Muscle layer of duodenum (tissue), 2 donors: ENCODE data around the gene TAF12.
"Not testable (repeated sequence)": the region's sequence is repeated elsewhere in the genome, so short reads cannot be mapped to it uniquely, and the experiment has no call there.

Source experiments
- H3K27ac ChIP-seq: one replicate; pipeline ENCODE4 v1.7.0; 2013; ENCODE audit warnings: mild to moderate bottlenecking, low read length
- H3K27me3 ChIP-seq: one replicate; pipeline ENCODE4 v1.7.0; 2013; ENCODE audit warnings: low read depth, mild to moderate bottlenecking, control low read depth, low read length
- H3K36me3 ChIP-seq, 2 donors: one replicate each; pipeline ENCODE4 v1.7.0; 2013; ENCODE audit warnings: low read length in 2 of 2, control low read depth in 1 of 2, mild to moderate bottlenecking in 1 of 2; ENCODE audit not compliant: insufficient read depth in 2 of 2, control insufficient read depth in 1 of 2
- H3K4me1 ChIP-seq, 2 donors: one replicate each; pipeline ENCODE4 v1.7.0; 2013; ENCODE audit warnings: low read length in 2 of 2, mild to moderate bottlenecking in 2 of 2, control low read depth in 1 of 2, moderate library complexity in 1 of 2; ENCODE audit not compliant: insufficient read depth in 2 of 2, control insufficient read depth in 1 of 2
- H3K4me3 ChIP-seq, 2 donors: one replicate each; pipeline ENCODE4 v1.7.0; 2013; ENCODE audit warnings: low read length in 2 of 2, low read depth in 1 of 2, mild to moderate bottlenecking in 1 of 2
- H3K9me3 ChIP-seq, 2 donors: one replicate each; pipeline ENCODE4 v1.7.0; 2013; ENCODE audit warnings: low read length in 2 of 2, control low read depth in 1 of 2, mild to moderate bottlenecking in 1 of 2; ENCODE audit not compliant: control insufficient read depth in 1 of 2
- donor health status: healthy.

TAF12 gene

GRCh38 chr1:28642056-28642846 lies 616 bp downstream of the TAF12 start:
- Histone ChIP-seq H3K36me3 (no peaks in the 10 kb centered on the region), H3K4me3 (peak overlapping the region; percentile 74 to 90), H3K27me3 (no peaks in the 10 kb centered on the region), H3K9me3 (no peaks in the 10 kb centered on the region), H3K27ac (peak overlapping the region; percentile 87), H3K4me1 (peaks cover 10 to 26% of the 10 kb centered on the region in 2 donors)

DNA sequence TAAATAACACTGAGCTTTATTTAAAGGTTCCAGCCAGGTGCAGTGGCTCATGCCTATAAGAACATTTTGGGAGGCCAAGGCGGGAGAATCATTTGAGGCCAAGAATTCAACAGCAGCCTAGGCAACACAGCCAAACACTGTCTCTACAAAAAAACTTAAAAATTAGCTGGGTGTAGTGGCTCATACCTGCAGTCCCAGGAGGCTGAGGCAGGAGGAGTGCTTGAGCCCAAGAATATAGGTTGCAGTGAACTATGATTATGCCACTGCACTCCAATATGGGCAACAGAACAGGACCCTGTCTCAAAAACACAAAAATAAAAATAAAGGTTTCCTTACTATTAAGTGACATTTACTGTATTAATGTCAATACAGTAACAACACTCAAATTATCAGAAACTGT lies 2.1 kb downstream of the TAF12 start:
- no peak overlapping the region for H3K4me3 ChIP-seq
- no peaks in the 10 kb centered on the region for H3K36me3 ChIP-seq
- no peaks in the 10 kb centered on the region for H3K9me3 ChIP-seq
- H3K27me3 ChIP-seq = no peaks in the 10 kb centered on the region
- H3K4me1 ChIP-seq = peaks cover 10 to 27% of the 10 kb centered on the region in 2 donors
- no peak overlapping the region for H3K27ac ChIP-seq

GRCh38 chr1:28632560-28632959 lies 10.3 kb downstream of the TAF12 start:
- no peak overlapping the region for H3K27ac ChIP-seq
- H3K4me3 ChIP-seq = no peak overlapping the region
- H3K27me3 ChIP-seq = no peaks in the 10 kb centered on the region
- H3K4me1 ChIP-seq = peaks cover 0 to 2% of the 10 kb centered on the region in 2 donors
- no peaks in the 10 kb centered on the region for H3K9me3 ChIP-seq
- no peaks in the 10 kb centered on the region for H3K36me3 ChIP-seq

GRCh38 chr1:28631713-28632112 lies 11.2 kb downstream of the TAF12 start:
- Histone ChIP-seq H3K9me3 (no peaks in the 10 kb centered on the region), H3K4me1 (peaks cover 0 to 2% of the 10 kb centered on the region in 2 donors), H3K27me3 (no peaks in the 10 kb centered on the region), H3K27ac (no peak overlapping the region), H3K4me3 (no peak overlapping the region), H3K36me3 (no peaks in the 10 kb centered on the region)

GRCh38 chr1:28613175-28613574 lies 29.7 kb downstream of the TAF12 start:
- peaks cover 27 to 41% of the 10 kb centered on the region in 2 donors for H3K36me3 ChIP-seq
- no peaks in the 10 kb centered on the region for H3K9me3 ChIP-seq
- H3K27me3 ChIP-seq = no peaks in the 10 kb centered on the region
- no peak overlapping the region for H3K27ac ChIP-seq
- H3K4me1 ChIP-seq = no peaks in the 10 kb centered on the region
- no peak overlapping the region for H3K4me3 ChIP-seq

DNA sequence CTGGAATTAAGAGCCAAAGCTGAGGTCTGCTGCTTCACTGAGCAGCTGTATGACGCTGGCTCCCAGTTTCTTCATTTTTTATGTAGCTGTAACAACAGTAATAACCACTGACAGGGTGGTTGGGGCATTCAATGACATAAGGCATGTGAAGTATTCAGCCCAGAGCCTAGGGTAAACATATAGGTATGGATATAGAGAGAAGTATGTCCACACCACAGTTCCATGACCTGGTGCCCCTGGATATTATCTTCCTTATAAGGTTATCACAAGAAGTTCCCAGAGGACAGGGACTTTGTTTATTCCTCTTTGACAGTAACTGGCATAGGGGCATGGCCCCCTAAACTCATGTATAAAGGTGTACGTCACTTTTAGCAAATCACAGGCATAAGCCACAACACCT lies 36.1 kb downstream of the TAF12 start:
- H3K4me1 ChIP-seq = peaks cover 0 to 4% of the 10 kb centered on the region in 2 donors
- H3K4me3 ChIP-seq = no peak overlapping the region
- peaks cover 18 to 44% of the 10 kb centered on the region in 2 donors for H3K36me3 ChIP-seq
- H3K27me3 ChIP-seq = no peaks in the 10 kb centered on the region
- H3K9me3 ChIP-seq = no peaks in the 10 kb centered on the region
- H3K27ac ChIP-seq = no peak overlapping the region

GRCh38 chr1:28604962-28605361 lies 37.9 kb downstream of the TAF12 start:
- H3K36me3 ChIP-seq = peaks cover 12 to 34% of the 10 kb centered on the region in 2 donors
- no peak overlapping the region for H3K27ac ChIP-seq
- peaks cover 0 to 9% of the 10 kb centered on the region in 2 donors for H3K4me1 ChIP-seq
- H3K27me3 ChIP-seq = no peaks in the 10 kb centered on the region
- H3K9me3 ChIP-seq = no peaks in the 10 kb centered on the region
- H3K4me3 ChIP-seq = no peak overlapping the region

- peaks cover 12 to 37% of the 10 kb centered on the region in 2 donors for H3K36me3 ChIP-seq
- no peaks in the 10 kb centered on the region for H3K27me3 ChIP-seq
- H3K4me3 ChIP-seq = no peak overlapping the region
- H3K4me1 ChIP-seq = peaks cover 0 to 9% of the 10 kb centered on the region in 2 donors
- H3K9me3 ChIP-seq = no peaks in the 10 kb centered on the region
- no peak overlapping the region for H3K27ac ChIP-seq
Measured at GRCh38 chr1:28604411-28604810, 38.5 kb downstream of the TAF12 start.

DNA sequence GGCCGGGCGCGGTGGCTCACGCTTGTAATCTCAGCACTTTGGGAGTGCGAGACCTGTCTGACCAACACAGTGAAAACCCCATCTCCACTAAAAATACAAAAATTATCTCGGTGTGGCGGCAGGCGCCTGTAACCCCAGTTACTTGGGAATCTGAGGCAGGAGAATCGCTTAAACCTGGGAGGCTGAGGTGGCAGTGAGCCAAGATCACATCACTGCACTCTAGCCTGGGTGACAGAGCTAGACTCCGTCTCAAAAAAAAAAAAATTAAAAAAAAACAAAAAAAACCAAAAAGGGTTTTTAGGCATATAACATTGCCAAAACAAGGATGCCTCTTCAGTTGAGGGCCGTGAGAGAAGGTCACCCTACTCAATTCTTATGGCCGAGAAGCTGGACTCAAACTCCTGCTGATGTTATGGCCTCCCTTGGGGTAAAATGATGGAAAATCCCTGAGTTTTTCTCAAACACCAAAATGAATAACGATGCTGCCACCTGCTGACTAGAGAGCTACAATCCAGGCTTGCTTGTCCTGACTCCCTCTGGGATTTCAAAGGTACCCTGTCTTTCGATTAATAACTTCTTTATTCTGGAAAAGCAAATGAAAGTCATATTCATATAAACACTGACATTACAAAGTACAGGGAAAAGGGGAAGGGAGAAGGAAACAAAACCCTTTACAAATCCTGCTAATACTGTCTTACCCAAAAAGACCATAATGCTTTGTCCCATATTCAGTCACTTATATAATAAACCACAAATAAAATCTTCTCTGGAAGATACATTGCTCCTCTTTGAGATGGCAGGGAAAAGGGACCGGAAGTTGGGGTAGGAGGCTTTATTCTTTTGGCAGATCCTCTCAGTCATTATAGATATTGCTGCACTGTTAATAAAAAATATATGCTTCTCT lies 40.1 kb downstream of the TAF12 start:
- peaks cover 12 to 36% of the 10 kb centered on the region in 2 donors for H3K36me3 ChIP-seq
- peaks cover 0 to 9% of the 10 kb centered on the region in 2 donors for H3K4me1 ChIP-seq
- no peak overlapping the region for H3K27ac ChIP-seq
- no peak overlapping the region for H3K4me3 ChIP-seq
- no peaks in the 10 kb centered on the region for H3K9me3 ChIP-seq
- no peaks in the 10 kb centered on the region for H3K27me3 ChIP-seq

GRCh38 chr1:28601696-28602095 lies 41.2 kb downstream of the TAF12 start:
- Histone ChIP-seq H3K27me3 (no peaks in the 10 kb centered on the region), H3K4me3 (no peak overlapping the region), H3K4me1 (peaks cover 0 to 9% of the 10 kb centered on the region in 2 donors), H3K27ac (peak overlapping the region; percentile 16), H3K36me3 (peaks cover 12 to 30% of the 10 kb centered on the region in 2 donors), H3K9me3 (no peaks in the 10 kb centered on the region)

DNA sequence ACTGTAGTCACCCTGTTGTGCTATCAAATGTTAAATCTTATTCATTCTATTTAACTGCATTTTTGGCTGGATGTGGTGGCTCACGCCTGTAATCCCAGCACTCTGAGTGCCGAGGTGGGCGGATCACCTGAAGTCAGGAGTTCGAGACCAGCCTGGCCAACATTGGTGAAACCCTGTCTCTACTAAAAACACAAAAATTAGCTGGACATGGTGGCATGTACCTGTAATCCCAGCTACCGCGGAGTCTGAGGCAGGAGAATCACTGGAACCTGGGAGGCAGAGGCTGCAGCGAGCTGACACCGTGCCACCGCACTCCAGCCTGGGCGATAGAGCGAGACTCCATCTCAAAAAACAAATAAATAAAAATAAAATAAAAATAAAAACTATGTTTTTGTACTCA lies 46.6 kb downstream of the TAF12 start:
- H3K27ac ChIP-seq, H3K27me3 ChIP-seq, H3K9me3 ChIP-seq, H3K4me1 ChIP-seq, H3K36me3 ChIP-seq, H3K4me3 ChIP-seq: not testable (repeated sequence)
